Stomach (tissue), 4 donors: Measurements from ENCODE around the gene ATP7A.

Experiments used
- CTCF ChIP-seq, 7 experiments: fragments of 450-650 bp in 4 of 7; fragments of 200-600 bp in 3 of 7; sonication (generic) in 3 of 7; IDR thresholded peaks; one replicate each; pipeline ENCODE4 v1.5.1; 2016 to 2019; ENCODE audit warnings: antibody characterized with exemption in 7 of 7, control low read depth in 2 of 7, mild to moderate bottlenecking in 1 of 7
- POLR2A ChIP-seq, 4 donors: fragments of 450-650 bp; IDR thresholded peaks; one replicate each; pipeline ENCODE4 v1.6.1; 2016; ENCODE audit warnings: antibody characterized with exemption in 4 of 4, control low read depth in 2 of 4, mild to moderate bottlenecking in 1 of 4, moderate library complexity in 1 of 4
- POLR2AphosphoS5 ChIP-seq, 3 donors: sonication (generic); formaldehyde crosslinking; IDR thresholded peaks; one replicate each; pipeline ENCODE4 v1.6.1; 2016; ENCODE audit warnings: antibody characterized with exemption in 3 of 3

GRCh38 chrX:77930581-77930980, 20.1 kb downstream of the ATP7A start:
- no peak for TF ChIP-seq POLR2A (IDR thresholded peaks at IDR 0.05)
- TF ChIP-seq CTCF (IDR thresholded peaks at IDR 0.05): no peak
- TF ChIP-seq POLR2AphosphoS5 (IDR thresholded peaks at IDR 0.05): no peak
